ENCODE data around the gene IRF2. TPM values are rescaled to one million over a fixed set of nuclear protein-coding genes. Genes with fewer than 3 reads are reported as not detected.

Gene IRF2
- total and polyA plus RNA-seq, 2 donors from 2014 or later, result 16.8 to 42.8 TPM

- H3K27ac ChIP-seq (ENCODE audit: low read depth in 2 of 2, low read length in 2 of 2), result no peak overlapping the region
- no peak for DNase-seq
- FAIRE-seq, result no peak
- TF ChIP-seq, protein P1, sequence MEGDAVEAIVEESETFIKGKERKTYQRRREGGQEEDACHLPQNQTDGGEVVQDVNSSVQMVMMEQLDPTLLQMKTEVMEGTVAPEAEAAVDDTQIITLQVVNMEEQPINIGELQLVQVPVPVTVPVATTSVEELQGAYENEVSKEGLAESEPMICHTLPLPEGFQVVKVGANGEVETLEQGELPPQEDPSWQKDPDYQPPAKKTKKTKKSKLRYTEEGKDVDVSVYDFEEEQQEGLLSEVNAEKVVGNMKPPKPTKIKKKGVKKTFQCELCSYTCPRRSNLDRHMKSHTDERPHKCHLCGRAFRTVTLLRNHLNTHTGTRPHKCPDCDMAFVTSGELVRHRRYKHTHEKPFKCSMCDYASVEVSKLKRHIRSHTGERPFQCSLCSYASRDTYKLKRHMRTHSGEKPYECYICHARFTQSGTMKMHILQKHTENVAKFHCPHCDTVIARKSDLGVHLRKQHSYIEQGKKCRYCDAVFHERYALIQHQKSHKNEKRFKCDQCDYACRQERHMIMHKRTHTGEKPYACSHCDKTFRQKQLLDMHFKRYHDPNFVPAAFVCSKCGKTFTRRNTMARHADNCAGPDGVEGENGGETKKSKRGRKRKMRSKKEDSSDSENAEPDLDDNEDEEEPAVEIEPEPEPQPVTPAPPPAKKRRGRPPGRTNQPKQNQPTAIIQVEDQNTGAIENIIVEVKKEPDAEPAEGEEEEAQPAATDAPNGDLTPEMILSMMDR (IDR thresholded peaks at IDR 0.05; ENCODE audit: borderline replicate concordance, extremely low read depth, insufficient read depth), result no peak
- H3K4me1 ChIP-seq (ENCODE audit: control insufficient read depth in 2 of 3, insufficient read depth in 2 of 3, low read depth in 1 of 3, low read length in 3 of 3), result peaks cover 0 to 3% (median 0%) of the 10 kb centered on the region in 3 donors
- no peaks in the 10 kb centered on the region for H3K27me3 ChIP-seq (ENCODE audit: control insufficient read depth, insufficient read depth, low read length)
- peaks cover 2 to 23% (median 22%) of the 10 kb centered on the region in 3 donors for H3K36me3 ChIP-seq (ENCODE audit: control insufficient read depth in 2 of 3, insufficient read depth in 3 of 3, low read length in 3 of 3)
- intact Hi-C loops (cut with DNase I), result no loop called here
- H3K4me3 ChIP-seq (ENCODE audit: low read length in 3 of 3), result no peak overlapping the region
- no peak overlapping the region for H3K9ac ChIP-seq (ENCODE audit: low read length in 3 of 3)
- H3K9me3 ChIP-seq (ENCODE audit: control insufficient read depth in 2 of 3, insufficient read depth in 1 of 3, low read length in 3 of 3), result no peaks in the 10 kb centered on the region
These were observed 57.2 kb downstream of the IRF2 start for GRCh38 chr4:184416913-184417734.

- TF ChIP-seq, protein P1 (IDR thresholded peaks at IDR 0.05; ENCODE audit: borderline replicate concordance, extremely low read depth, insufficient read depth), result no peak
- DNase-seq (no peak), FAIRE-seq (no peak)
- peaks cover 2 to 23% (median 22%) of the 10 kb centered on the region in 3 donors for H3K36me3 ChIP-seq (ENCODE audit: control insufficient read depth in 2 of 3, insufficient read depth in 3 of 3, low read length in 3 of 3)
- no peak overlapping the region for H3K27ac ChIP-seq (ENCODE audit: low read depth in 2 of 2, low read length in 2 of 2)
- no peaks in the 10 kb centered on the region for H3K9me3 ChIP-seq (ENCODE audit: control insufficient read depth in 2 of 3, insufficient read depth in 1 of 3, low read length in 3 of 3)
- no peak overlapping the region for H3K9ac ChIP-seq (ENCODE audit: low read length in 3 of 3)
- no peaks in the 10 kb centered on the region for H3K27me3 ChIP-seq (ENCODE audit: control insufficient read depth, insufficient read depth, low read length)
- H3K4me1 ChIP-seq (ENCODE audit: control insufficient read depth in 2 of 3, insufficient read depth in 2 of 3, low read depth in 1 of 3, low read length in 3 of 3), result no peaks in the 10 kb centered on the region
- intact Hi-C loops (cut with DNase I), result no loop called here
- no peak overlapping the region for H3K4me3 ChIP-seq (ENCODE audit: low read length in 3 of 3)
These were observed 59.3 kb downstream of the IRF2 start for GRCh38 chr4:184415071-184415470.

DNA sequence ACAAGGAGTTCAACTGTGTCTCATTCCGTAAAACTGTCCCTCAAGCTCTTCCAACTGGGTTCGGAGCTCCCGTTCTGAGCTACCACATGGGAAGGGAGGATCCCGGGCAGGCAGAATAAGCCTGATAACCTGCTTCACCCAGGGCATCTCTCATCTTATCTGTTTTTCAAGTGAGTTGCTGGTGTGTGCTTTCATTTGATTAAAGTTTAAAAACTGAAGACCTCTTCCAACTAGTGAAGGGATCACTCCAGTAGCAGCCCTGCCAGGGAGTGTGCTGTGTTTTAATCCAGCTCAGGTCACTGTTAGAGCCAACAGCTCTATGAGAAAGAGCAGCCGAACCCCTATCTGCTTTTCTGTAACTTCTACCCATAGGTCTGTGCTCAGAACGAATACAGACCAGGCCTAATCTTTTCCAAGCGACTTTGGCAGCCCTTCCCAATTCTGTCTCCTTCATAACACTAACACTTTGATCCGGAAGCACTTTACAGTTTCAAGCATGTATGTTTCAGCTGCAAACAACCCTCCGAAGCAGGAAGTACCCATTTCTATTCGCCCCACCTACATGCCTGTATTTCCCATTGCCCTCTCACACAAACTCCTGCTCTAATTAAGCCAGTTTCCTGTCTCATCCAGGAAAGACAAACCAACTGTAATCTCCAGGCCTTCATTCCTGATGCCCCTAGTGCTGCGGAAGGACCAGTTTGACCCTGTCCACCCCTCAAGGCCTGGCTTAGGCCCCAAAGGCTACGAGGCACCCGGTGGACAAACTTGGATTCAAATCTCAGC is 60.9 kb downstream of the IRF2 start:
- FAIRE-seq (no peak), DNase-seq (no peak)
- intact Hi-C loops (cut with DNase I), result no loop called here
- no peaks in the 10 kb centered on the region for H3K27me3 ChIP-seq (ENCODE audit: control insufficient read depth, insufficient read depth, low read length)
- peaks cover 2 to 16% (median 16%) of the 10 kb centered on the region in 3 donors for H3K36me3 ChIP-seq (ENCODE audit: control insufficient read depth in 2 of 3, insufficient read depth in 3 of 3, low read length in 3 of 3)
- no peak overlapping the region for H3K9ac ChIP-seq (ENCODE audit: low read length in 3 of 3)
- H3K4me3 ChIP-seq (ENCODE audit: low read length in 3 of 3), result no peak overlapping the region
- no peaks in the 10 kb centered on the region for H3K9me3 ChIP-seq (ENCODE audit: control insufficient read depth in 2 of 3, insufficient read depth in 1 of 3, low read length in 3 of 3)
- peaks cover 0 to 3% (median 0%) of the 10 kb centered on the region in 3 donors for H3K4me1 ChIP-seq (ENCODE audit: control insufficient read depth in 2 of 3, insufficient read depth in 2 of 3, low read depth in 1 of 3, low read length in 3 of 3)
- TF ChIP-seq, protein P1 (IDR thresholded peaks at IDR 0.05; ENCODE audit: borderline replicate concordance, extremely low read depth, insufficient read depth), result no peak
- H3K27ac ChIP-seq (ENCODE audit: low read depth in 2 of 2, low read length in 2 of 2), result no peak overlapping the region
